ENCODE data around the gene LRRC4C.

DNA sequence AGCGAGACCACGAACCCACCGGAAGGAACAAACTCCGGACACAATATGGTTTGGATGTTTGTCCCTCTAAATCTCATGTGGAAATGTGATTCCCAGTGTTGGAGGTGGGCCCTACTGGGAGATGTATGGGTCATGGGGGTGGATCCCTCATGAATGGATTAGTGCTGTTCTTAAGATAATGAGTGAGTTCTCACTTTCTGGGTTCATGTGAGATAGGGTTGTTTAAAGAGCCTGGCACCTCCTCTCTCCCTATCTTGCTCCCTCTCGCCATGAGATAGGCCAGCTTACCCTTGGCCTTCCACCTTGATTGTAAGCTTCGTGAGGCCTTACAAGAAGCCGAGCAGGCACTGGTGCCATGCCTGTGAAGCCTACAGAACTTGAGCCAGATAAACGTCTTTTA lies 184.6 kb downstream of the LRRC4C start:
- TF ChIP-seq CTCF (IDR thresholded peaks at IDR 0.05) (no peak), EP300 (IDR thresholded peaks at IDR 0.05) (no peak), POLR2AphosphoS5 (IDR thresholded peaks at IDR 0.05) (no peak), POLR2A (IDR thresholded peaks at IDR 0.05) (no peak)
